Measurements from ENCODE around the gene C19orf12.

C19orf12 gene

GRCh38 chr19:29714953-29715700 is at the start of gene C19orf12:
TSS of gene C19orf12 (minus strand) at chr19:29715261. CDS start at chr19:29708413, 6,848 bp downstream.
- no peak for DNase-seq (ENCODE audit: low read depth)

- no peak for DNase-seq (ENCODE audit: low read depth)
Measured at GRCh38 chr19:29764361-29764760, 49.3 kb upstream of the C19orf12 start.

GRCh38 chr19:29763196-29763595 is 48.1 kb upstream of the C19orf12 start:
- DNase-seq (ENCODE audit: low read depth) = no peak

GRCh38 chr19:29761575-29762232 is 46.6 kb upstream of the C19orf12 start:
- DNase-seq (ENCODE audit: low read depth) = no peak

- no peak for DNase-seq (ENCODE audit: low read depth)
Measured at GRCh38 chr19:29760752-29761502, 45.9 kb upstream of the C19orf12 start.

- no peak for DNase-seq (ENCODE audit: low read depth)
Measured at GRCh38 chr19:29759359-29759758, 44.3 kb upstream of the C19orf12 start.

GRCh38 chr19:29758863-29759262 is 43.8 kb upstream of the C19orf12 start:
- no peak for DNase-seq (ENCODE audit: low read depth)

GRCh38 chr19:29757551-29757950 is 42.5 kb upstream of the C19orf12 start:
- DNase-seq (ENCODE audit: low read depth) = no peak

GRCh38 chr19:29753934-29754305 is 38.9 kb upstream of the C19orf12 start:
- no peak for DNase-seq (ENCODE audit: low read depth)

GRCh38 chr19:29753190-29753933 is 38.3 kb upstream of the C19orf12 start:
- no peak for DNase-seq (ENCODE audit: low read depth)

- DNase-seq (ENCODE audit: low read depth) = no peak
Measured at GRCh38 chr19:29752450-29753025, 37.5 kb upstream of the C19orf12 start.

- DNase-seq (ENCODE audit: low read depth) = no peak
Measured at GRCh38 chr19:29751932-29752331, 36.9 kb upstream of the C19orf12 start.

- no peak for DNase-seq (ENCODE audit: low read depth)
Measured at GRCh38 chr19:29750001-29750400, 34.9 kb upstream of the C19orf12 start.

- no peak for DNase-seq (ENCODE audit: low read depth)
Measured at GRCh38 chr19:29748996-29749849, 34.2 kb upstream of the C19orf12 start.

- DNase-seq (ENCODE audit: low read depth) = no peak
Measured at GRCh38 chr19:29745253-29745652, 30.2 kb upstream of the C19orf12 start.

GRCh38 chr19:29743681-29744080 is 28.6 kb upstream of the C19orf12 start:
- DNase-seq (ENCODE audit: low read depth) = no peak

GRCh38 chr19:29741776-29742175 is 26.7 kb upstream of the C19orf12 start:
- DNase-seq (ENCODE audit: low read depth) = no peak

- no peak for DNase-seq (ENCODE audit: low read depth)
Measured at GRCh38 chr19:29741226-29741625, 26.2 kb upstream of the C19orf12 start.

- no peak for DNase-seq (ENCODE audit: low read depth)
Measured at GRCh38 chr19:29737461-29738000, 22.5 kb upstream of the C19orf12 start.

GRCh38 chr19:29735829-29736228 is 20.8 kb upstream of the C19orf12 start:
- DNase-seq (ENCODE audit: low read depth) = no peak
